CD4-positive, alpha-beta T cell treated with Interleukin-17A for 1 hour (primary cell): ENCODE results near the gene PISD.

Experiments
- DNase-seq: peaks from one replicate; pipeline ENCODE4 v3.0.0-alpha.2; 2020

The PISD gene

GRCh38 chr22:31652088-31652487 lies 9.9 kb downstream of the PISD start:
- DNase-seq: no peak

GRCh38 chr22:31651664-31652063 lies 10.4 kb downstream of the PISD start:
- no peak for DNase-seq

DNA sequence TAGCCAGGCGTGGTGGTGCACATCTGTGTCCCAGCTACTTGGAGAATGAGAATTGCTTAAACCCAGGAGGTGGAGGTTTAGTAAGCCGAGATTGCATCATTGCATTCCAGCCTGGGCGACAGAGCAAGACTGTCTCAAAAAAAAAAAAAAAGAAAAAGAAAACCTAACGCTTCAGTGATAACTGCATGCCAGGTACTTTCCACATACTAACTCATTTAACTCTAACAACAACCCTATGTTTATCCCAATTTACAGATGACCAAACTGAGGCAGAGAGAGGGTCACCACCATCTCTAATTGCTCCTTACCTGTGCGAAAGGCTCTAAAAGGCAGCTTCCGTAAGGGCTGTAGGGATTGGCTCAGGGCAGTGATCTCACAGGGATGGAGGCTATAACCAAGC lies 11.6 kb downstream of the PISD start:
- no peak for DNase-seq

GRCh38 chr22:31647523-31648320 lies 14.3 kb downstream of the PISD start:
- no peak for DNase-seq

GRCh38 chr22:31647066-31647465 lies 14.9 kb downstream of the PISD start:
- no peak for DNase-seq

- DNase-seq: no peak
Measured at GRCh38 chr22:31646186-31647019, 15.6 kb downstream of the PISD start.

- DNase-seq: no peak
Measured at GRCh38 chr22:31639436-31640039, 22.5 kb downstream of the PISD start.

DNA sequence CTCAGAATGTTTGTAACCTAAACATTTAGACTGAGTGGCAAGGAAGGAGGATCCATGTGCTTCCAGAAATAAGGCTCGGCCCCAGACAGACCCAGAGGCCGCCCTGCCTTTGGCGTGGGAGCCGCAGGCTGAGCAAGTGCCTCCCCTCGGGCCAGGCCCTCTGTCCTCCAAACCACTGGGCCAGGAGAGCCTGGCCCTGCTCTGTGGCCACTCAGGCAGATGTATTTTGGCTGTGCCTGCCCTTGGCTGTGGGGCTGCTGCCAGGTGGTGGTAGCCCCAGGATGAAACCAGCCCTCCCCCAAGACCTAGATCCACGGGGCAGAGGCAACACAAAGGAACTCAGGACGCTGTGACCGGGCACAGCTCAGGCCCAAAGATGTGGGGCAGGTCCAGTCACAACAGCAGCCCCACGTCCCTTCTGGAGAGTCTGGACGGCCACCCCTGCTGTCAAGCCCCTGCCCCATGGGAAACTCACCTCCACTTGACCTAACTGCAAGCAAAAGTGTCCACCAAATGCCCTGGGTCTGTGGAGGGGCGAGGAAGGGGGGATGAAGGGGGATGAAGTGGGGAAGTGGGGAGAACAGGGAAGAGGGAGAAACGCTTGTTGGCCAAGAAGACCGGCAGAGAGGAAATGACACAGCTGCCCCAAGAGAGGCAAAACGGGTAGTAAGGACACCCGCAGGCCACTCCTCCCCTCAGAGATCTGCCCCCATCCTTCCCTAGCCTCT lies 24.0 kb downstream of the PISD start:
- peak; percentile 26 for DNase-seq

DNA sequence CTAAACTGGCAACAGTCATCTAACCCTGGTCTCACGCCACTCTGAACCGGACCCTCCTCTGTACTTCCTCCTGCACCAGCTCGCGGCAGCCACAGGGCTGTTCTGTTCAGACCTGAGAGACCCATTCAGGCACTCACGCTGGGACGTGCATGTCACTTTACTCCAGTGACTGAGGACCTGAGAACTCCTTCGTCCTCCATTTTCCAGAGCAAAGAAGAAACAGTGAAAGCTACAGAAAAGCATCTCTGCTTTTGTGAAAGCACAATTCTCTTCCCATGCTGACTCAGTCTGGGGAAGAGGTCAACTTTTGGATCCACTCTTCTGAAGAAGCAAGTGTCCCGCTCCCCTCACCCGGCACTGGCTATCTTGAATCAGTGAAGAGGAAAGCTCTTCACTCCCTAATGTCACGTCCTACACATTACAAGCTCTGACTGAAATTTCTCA lies 24.5 kb downstream of the PISD start:
- no peak for DNase-seq

- no peak for DNase-seq
Measured at GRCh38 chr22:31635638-31636306, 26.2 kb downstream of the PISD start.

GRCh38 chr22:31631436-31631835 lies 30.6 kb downstream of the PISD start:
- no peak for DNase-seq

DNA sequence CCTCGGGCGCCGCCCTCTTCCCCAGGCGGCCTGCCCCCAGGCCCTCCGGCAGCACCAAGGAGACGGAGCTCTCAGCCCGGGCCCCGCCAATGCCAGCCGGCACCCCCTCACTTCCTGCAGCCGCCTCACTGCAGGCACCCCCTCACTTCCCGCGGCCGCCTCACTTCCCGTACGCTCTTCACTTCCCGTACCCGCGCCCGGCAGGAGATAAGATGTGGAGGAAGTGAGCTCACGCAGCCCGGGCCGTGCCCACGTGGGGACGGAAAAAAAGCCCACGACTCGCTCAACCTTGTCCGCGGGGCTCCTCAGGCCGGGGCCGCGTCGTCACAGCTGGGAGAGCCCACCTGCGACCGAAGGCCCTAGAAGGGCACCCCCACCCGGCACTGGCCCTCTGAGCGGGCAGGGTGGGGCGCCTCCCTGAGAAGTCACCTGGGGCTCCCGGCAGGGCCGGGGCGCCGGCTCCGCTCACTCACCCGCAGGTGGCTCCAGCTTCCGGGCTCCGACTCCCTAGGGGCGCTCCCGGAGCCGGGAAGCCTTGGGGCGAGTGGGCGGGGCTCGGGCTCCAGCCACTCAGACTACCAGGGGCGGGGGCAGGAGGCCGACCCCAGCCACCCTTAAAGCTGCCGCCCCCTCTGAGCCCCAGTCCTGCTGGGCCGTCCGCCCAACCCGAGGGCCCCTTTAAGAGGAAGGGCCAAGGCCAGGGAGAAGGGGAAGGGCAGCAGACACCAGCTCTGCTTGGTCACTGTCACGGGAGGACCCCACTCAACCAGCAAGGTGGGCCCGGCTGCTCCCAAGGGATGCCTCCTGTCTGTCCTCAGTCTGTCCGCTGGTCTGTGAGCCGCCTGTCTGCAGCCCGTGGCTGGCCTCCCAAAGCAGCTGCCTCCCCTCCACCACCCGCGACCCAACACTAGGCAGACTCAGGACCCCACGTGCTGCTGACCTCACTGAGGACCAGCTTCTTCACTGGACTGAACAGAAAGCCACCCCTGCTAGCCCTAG lies 31.4 kb downstream of the PISD start:
- DNase-seq: peak; percentile 91

GRCh38 chr22:31629741-31630184 lies 32.3 kb downstream of the PISD start:
- no peak for DNase-seq

DNA sequence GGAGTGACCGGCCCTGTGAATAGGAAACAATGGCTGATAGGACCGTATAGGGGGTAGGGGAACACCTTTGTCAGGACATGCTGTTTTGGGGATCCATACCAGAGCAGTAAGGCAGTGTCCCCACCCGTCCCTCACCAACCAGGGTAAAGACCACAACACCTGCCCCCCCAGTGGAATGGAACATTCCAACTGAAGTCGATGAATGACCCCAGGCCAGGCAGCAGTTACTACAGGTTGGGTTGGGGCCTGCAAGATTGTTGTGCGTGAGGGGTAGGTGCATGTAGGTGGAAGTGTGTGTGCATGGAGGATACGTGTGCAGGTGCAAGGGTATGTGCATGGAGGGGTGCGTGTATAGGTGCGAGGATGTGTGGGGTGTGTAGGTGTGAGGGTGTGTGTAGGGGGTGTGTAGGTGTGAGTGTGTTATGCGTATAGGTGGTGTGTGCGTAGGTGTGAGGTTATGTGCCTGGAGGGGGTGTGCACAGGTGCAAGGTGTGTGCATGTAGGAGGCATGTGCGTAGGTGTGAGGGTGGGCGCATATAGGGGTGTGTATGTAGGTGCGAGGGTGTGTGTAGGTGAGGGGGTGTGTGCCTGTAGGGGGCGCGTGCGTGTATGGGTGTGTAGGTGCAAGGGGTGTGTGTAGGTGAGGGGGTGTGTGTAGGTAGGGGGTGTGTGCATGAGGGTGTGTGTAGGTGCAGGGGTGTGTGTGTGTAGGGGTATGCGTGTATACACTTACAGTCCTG lies 32.9 kb downstream of the PISD start:
- no peak for DNase-seq

DNA sequence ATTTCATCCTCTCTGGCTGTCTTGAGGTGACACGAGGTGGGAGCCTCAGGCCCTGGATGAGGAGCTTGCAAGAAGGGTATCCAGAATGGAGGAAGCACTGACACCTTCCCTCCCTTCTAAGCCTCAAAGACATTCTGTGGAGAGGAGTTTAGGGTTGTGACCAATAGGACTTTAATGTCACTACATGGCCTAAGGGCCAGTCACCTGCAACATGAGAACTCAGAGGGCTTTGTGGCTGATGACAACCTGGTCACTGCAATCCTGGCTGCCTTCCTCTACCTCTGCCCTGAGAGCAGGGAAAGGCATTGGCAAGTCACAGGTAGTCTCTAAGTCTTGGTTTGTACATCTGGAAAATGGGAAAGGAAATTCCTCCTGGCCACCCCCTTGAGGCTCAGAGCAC lies 33.7 kb downstream of the PISD start:
- DNase-seq: no peak

- no peak for DNase-seq
Measured at GRCh38 chr22:31627223-31627731, 34.7 kb downstream of the PISD start.

- DNase-seq: no peak
Measured at GRCh38 chr22:31626427-31627150, 35.4 kb downstream of the PISD start.

- DNase-seq: no peak
Measured at GRCh38 chr22:31625661-31626426, 36.2 kb downstream of the PISD start.

GRCh38 chr22:31625257-31625640 lies 36.8 kb downstream of the PISD start:
- DNase-seq: no peak
